Retinal pigment epithelial cell (primary cell): ENCODE measurements around the gene ZPBP.

ENCODE experiments used
- DNase-seq: peaks from one replicate; pipeline ENCODE4 v3.0.0-alpha.2; 2010; ENCODE audit warnings: low read depth
- H3K4me3 ChIP-seq: 2 replicates; pipeline ENCODE4 v1.5.1; 2011; ENCODE audit warnings: mild to moderate bottlenecking, low read length, control low read depth, moderate library complexity
- CTCF ChIP-seq: conservative IDR thresholded peaks from 2 replicates; pipeline ENCODE4 v1.5.1; 2011; ENCODE audit warnings: low read depth, low read length, control low read depth, inconsistent platforms

The ZPBP gene

GRCh38 chr7:50092579-50093491, at the start of gene ZPBP:
Gene ZPBP, minus strand, starts transcription at chr7:50093246. Its CDS starts 52 bp downstream, at chr7:50093194.
- H3K4me3 ChIP-seq, result peak within 1 kb of the TSS; percentile 53
- peak; percentile 4 for DNase-seq
- TF ChIP-seq CTCF, result peak; percentile 68

GRCh38 chr7:50142425-50143017, 49.5 kb upstream of the ZPBP start:
- TF ChIP-seq CTCF, result peak; percentile 69
- no peak overlapping the region for H3K4me3 ChIP-seq
- DNase-seq, result no peak

GRCh38 chr7:50141854-50142253, 48.8 kb upstream of the ZPBP start:
- no peak for DNase-seq
- TF ChIP-seq CTCF, result no peak
- H3K4me3 ChIP-seq, result no peak overlapping the region

- TF ChIP-seq CTCF, result no peak
- DNase-seq, result no peak
- no peak overlapping the region for H3K4me3 ChIP-seq
These were observed 48.1 kb upstream of the ZPBP start for GRCh38 chr7:50141131-50141530.

GRCh38 chr7:50140688-50141087, 47.6 kb upstream of the ZPBP start:
- no peak for DNase-seq

GRCh38 chr7:50138101-50138500, 45.1 kb upstream of the ZPBP start:
- TF ChIP-seq CTCF, result no peak
- no peak for DNase-seq
- H3K4me3 ChIP-seq, result no peak overlapping the region

More at GRCh38 chr7:50140688-50141087, 47.6 kb upstream of the ZPBP start:
- H3K4me3 ChIP-seq, result no peak overlapping the region
- TF ChIP-seq CTCF, result no peak
